NCI-H1694 treated with DMSO at 0.1 percent for 48 hours (cell line): ENCODE measurements around the gene PRR5.
A peak's percentile ranks its signal among the peaks of the same experiment; 100 is the strongest.

Source experiments
- DNase-seq: peaks from one replicate; lab custom pipeline; 2025; lab: John Stamatoyannopoulos, UW

Gene PRR5

DNA sequence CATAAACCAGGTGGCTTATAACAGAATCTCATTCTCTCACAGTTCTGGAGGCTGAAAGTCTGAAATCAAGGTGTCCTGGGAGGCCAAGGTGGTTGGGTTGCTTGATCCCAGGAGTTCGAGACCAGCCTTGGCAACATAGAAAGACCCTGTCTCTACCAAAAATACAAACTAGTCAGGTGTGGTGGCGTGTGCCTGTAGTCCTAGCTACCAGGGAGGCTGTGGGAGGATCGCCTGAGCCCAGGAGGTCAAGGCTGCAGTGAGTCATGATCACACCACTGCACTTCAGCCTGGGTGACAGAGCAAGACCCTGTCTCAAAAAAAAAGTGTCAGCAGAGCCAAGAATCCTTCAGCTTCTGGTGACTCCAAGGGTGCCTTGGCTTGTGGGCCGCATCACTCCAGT is 8.9 kb upstream of the PRR5 start:
- no peak for DNase-seq

GRCh38 chr22:44693756-44694155 is 8.2 kb upstream of the PRR5 start:
- DNase-seq, result peak; percentile 46

DNA sequence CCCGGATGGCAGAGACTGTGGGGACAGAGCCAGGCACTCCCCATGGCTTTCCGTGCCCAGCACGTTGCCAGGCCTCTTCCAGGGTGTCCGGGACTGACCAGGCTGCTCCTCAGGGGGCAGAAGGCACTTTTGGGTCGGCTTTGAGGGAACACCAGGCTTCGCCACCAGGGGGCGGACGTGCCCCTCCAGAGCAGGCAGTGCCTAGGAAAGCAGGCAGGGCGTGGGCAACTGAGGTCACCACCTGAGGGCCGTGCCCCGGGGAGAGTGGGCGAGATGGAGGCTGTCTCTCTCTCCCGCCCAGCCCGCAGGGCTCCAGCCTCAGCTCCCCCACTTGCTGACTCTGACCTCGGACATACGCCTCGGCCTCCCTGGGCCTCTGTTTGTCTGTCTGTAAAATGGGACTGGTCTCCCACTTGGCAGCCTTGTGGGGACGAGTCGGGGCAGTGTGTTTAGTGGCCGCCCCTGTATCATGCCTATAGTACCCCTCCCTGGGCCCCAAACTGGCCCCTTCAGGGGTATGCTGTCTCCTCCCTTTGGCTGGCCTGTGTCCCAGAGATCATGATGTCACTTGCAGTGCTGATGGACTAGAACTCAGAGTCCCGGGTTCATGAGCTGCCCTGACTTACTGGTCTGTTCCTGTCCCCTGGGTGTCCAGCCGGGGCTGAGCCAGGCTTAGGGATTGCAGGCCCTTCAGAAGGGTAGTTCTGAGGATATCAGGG is 4.4 kb upstream of the PRR5 start:
- peak; percentile 49 for DNase-seq

DNA sequence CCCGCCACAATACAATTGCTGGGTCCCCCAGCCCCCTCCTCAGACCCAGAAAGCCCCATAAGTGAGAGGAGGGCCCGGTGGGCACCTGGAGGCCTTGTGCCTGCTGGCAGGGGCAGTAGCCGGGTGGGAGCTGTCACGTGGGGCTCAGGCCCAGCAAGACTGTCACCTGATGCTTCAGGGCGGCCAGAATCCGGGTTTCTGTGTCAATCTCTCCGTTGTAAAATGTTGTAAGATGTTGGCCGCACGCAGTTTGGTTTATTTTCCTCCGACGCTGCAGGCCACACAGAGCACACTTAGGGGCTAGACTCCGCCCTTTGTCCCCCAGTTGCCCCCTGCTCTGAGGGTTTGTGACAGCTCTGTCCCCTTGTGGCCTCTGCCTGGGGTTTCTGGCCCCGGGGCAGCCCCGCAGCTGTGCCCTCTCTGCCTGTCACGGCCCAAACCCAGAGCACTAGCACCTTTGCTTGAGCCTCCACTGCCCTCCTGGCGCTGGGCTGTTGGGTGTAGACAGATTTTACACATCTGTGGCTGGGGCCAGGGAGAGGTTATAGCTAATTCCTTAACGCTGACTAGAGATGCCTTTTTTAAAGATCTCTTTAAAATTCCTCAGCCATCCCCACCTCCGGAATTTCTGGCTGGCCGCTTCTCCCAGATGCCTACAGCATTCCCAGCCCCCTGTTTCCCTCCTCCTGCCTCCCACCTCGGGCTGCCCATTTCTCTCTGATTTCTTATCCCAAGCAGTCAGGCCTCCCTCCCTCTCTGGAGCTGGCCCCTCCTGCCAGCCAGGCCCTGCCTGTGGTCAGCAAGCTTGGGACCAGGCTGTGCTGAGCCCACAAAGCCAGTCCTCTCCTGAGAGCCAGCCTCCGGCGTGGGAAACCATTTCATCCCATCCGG is 3.2 kb upstream of the PRR5 start:
- DNase-seq, result no peak

DNA sequence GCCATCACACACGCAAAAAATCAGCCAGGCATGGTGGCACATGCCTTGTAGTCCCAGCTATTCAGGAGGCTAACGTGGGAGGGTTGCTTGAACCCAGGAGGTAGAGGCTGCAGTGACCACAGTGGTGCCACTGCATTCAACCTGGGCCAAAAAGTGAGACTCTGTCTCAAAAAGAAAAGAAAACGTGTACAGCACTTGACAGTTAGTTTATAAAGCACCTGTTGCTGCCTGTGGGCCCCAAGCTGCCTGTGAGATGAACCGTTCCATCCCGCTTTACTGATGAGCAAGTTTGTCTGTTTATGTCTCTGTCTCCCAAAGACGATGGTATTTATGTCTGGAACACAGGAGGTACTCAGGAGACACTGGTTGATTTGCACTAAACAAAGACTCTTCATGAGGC is 1.5 kb upstream of the PRR5 start:
- DNase-seq, result no peak

- no peak for DNase-seq
Measured at GRCh38 chr22:44701187-44701790, 715 bp upstream of the PRR5 start.

GRCh38 chr22:44702479-44703198 is 635 bp downstream of the PRR5 start:
- DNase-seq, result no peak

DNA sequence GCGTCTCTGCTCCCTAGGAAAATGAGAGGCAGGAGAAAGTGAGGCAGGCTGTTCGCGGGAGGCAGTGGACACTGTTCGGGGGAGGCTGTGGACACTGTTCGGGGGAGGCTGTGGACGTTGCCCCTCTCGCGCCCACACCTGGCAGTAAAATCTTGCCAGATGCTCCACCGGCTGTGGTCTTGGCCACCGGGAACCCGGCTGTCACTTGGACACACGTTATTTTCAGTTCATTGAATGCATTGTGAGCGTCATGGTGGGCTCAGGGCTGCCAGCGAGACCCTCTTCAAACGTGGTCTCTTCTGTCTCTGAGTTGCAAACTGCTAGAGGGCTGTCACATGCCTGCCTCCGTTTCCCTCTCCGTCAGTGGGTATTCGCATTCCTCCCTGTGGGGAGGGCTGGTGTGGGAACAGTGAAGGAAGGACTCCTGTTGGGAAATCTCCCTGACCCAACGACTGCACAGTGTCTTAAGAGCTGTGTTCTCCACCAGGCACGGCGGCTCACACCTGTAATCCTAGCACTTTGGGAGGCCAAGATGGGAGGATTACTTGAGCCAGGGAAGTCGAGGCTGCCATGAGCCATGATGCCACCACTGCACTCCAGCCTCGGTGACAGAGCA is 1.4 kb downstream of the PRR5 start:
- no peak for DNase-seq

GRCh38 chr22:44704159-44705021 is 2.4 kb downstream of the PRR5 start:
- no peak for DNase-seq

DNA sequence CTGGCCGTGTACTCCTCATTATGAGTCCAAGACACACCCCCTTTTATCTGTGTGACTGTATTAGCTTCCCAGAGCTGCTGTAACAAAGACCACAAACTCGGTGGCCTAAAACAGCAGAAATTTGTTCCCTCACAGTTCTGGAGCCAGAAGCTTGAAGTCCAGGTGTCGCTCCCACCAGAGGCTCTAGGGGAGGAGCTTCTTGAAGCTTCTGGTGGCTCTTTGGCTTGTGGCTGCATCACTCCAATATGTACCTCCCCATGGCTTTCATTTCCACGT is 3.0 kb downstream of the PRR5 start:
- no peak for DNase-seq

DNA sequence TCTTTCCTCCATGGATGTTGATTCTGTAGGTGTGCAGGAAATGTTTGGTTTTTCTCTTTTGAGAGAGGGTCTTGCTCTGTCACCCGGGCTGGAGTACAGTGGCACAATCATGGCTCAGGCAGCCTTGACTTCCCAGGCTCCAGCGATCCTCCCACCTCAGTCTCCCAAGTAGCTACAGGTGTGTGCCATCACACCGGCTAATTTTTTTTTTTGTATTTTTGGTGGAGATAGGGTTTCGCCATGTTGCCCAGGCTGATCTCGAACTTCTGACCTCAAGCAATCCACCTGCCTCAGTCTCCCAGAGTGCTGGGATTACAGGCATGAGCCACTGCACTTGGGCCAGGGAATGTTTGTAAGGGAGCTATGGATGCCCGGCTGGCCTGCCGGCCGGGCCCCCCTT is 4.5 kb downstream of the PRR5 start:
- DNase-seq, result no peak

- DNase-seq, result no peak
Measured at GRCh38 chr22:44707178-44707577, 5.2 kb downstream of the PRR5 start.

DNA sequence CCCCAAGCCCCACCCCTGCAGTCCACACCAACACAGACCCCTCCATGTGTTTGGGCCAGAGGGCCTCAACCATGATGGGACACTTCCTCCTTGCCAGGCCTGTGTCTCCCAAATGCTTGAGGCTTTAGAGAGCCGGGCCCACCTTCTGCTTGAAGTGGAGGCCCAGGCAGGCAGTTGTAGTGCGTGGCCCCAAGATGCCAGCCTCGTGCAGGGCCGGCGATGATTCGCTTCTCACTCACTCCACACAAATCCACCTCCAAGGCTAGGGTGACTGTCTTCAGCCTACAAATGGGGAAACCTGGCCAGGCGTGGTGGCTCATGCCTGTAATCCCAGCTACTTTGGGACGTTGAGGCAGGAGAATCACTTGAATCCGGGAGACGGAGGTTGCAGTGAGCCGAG is 5.7 kb downstream of the PRR5 start:
- no peak for DNase-seq

- no peak for DNase-seq
Measured at GRCh38 chr22:44709881-44710392, 7.9 kb downstream of the PRR5 start.

- DNase-seq, result no peak
Measured at GRCh38 chr22:44710474-44711240, 8.7 kb downstream of the PRR5 start.

DNA sequence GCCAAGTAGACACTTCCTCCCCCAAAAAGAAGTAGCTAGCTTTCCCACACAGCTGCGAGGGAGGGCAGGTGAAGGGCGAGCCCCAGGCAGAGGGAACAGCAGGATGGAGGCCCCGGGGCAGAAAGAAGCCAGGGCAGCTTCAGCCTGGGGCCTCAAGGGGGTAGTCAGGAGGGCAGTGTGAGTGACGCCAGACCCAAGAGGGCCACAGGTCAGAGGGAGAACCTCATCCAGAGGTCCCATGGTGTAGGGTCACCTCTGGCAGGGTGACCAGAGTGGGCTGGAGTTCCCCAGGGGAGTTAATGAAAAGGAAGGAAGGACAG is 9.2 kb downstream of the PRR5 start:
- no peak for DNase-seq

DNA sequence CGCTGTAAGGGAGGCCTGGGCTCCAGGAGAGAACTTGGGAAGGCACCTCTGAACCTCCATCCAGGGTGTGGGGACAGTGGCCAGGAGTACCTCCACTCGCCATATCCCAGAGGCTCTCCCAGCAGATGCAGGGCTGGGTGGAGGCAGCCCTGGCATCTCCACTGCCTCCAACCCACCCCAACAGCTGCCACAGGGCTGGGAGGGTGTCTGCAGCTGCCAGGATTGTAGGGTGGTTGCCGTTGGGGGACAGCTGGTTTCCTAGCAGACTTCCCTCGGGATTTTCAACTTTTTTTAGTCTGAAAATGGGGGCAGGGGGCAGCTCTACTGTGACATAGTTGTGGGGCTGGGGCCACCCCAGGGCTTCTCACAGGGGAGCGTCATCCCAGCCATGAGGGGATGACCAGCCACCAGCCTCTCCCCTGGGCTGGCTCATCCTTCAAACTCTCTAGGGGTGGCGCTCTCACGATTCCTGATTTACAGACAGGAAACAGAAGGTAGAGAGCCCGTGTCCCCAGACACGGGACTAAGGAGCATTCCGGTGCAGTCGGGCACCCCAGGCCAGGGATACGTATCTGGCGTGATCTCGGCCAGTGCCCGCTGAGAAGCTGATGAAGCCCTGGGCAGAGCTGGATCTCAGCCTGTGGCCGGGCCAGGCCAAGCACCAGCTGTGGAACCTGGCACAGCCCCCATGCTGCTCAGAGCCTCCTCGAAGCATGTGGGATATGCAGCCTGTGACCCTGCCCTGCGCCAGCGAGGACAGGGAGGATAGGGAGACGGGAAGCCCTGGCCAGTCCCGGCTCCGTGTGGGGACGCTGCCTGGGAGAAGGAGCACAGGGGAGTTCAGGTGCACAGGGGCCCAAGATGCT is 9.9 kb downstream of the PRR5 start:
- DNase-seq, result peak; percentile 70

DNA sequence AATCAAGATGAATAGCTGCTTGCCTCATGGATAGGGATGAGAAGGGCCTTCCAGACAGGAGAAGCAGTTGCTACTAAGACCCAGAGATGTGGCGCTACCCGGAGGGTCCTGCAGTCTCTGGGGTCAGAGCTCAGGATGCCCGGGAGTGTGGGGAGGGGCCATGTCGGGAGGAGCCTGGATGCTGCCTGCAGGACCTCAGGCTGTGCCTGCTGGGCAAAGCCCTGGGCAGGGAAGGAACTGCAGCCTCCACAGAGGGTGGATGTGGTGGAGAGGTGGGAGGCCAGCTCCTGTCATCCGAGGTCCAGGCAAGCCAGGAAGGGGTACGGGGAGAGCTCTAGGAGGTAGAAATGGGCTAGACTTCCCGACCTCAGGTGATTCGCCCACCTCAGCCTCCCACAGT is 11.0 kb downstream of the PRR5 start:
- DNase-seq, result no peak

- DNase-seq, result no peak
Measured at GRCh38 chr22:44714703-44715350, 12.8 kb downstream of the PRR5 start.
